ENCODE results near the gene KRTAP22-2. TPM values are rescaled to one million over a fixed set of nuclear protein-coding genes. Genes with fewer than 3 reads are reported as not detected.

Gene KRTAP22-2
- total RNA-seq, 6 donors from 2014 or later = not detected

DNA sequence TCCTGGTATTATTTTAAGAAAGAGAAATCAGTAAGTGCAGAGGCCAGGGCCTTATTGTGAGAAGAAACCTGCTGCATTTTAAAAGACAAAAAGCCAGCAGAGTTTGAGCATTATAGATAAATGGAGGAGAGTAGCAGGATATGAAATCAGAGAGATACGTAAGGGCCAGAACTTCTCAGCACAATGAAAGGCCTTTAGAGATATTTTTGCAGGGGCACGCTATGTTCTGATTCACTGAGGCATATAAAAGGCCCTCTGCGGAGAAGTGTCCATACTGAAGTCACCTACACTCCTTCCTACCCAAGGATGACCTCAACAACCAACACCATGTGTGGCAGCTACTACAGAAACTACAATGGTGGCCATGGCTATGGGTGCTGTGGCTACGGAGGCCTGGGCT is 1.9 kb upstream of the KRTAP22-2 start, which contains the start of gene KRTAP6-3:
Gene KRTAP6-3 (plus strand): TSS at position 301 of the 400 bp plus-strand sequence. CDS start 6 bp downstream, at position 307.
- no peaks in the 10 kb centered on the region for H3K4me1 ChIP-seq
- no peaks in the 10 kb centered on the region for H3K9me3 ChIP-seq
- TF ChIP-seq POLR2AphosphoS5 (IDR thresholded peaks at IDR 0.05) (no peak), POLR2A (IDR thresholded peaks at IDR 0.05) (no peak), EP300 (IDR thresholded peaks at IDR 0.05) (no peak)
- TF ChIP-seq, protein P1, sequence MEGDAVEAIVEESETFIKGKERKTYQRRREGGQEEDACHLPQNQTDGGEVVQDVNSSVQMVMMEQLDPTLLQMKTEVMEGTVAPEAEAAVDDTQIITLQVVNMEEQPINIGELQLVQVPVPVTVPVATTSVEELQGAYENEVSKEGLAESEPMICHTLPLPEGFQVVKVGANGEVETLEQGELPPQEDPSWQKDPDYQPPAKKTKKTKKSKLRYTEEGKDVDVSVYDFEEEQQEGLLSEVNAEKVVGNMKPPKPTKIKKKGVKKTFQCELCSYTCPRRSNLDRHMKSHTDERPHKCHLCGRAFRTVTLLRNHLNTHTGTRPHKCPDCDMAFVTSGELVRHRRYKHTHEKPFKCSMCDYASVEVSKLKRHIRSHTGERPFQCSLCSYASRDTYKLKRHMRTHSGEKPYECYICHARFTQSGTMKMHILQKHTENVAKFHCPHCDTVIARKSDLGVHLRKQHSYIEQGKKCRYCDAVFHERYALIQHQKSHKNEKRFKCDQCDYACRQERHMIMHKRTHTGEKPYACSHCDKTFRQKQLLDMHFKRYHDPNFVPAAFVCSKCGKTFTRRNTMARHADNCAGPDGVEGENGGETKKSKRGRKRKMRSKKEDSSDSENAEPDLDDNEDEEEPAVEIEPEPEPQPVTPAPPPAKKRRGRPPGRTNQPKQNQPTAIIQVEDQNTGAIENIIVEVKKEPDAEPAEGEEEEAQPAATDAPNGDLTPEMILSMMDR (IDR thresholded peaks at IDR 0.05) = no peak
- WGBS, 2 donors = 92 to 93% methylated on average over 3 to 4 of the region's 4 CpGs
- H3K36me3 ChIP-seq = no peaks in the 10 kb centered on the region
- ATAC-seq (ENCODE audit: low FRiP score in 2 of 2) (peak; percentile 12 to 37), DNase-seq (no peak)
- no peaks in the 10 kb centered on the region for H3K27me3 ChIP-seq
- no peak within 1 kb of the TSS for H3K27ac ChIP-seq
- H3K4me3 ChIP-seq = no peak within 1 kb of the TSS

DNA sequence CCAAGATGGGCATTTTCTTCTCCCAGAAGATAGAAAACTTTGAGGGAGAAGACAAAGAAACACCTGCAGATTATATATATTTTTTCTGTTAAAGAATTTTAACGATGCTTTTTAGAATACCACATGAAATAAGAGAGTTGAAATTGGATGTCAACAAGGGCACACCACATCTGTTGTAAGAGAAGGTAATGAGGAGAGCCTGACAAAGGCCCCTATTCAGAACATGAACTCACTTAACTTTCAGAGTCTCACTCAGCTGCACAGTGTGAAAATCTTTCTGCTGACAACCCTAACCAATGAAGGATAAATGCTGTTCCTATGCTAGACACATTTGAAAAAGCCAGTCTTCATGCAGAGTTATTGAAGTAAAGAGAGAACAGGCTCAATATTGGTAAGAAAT is 7.3 kb downstream of the KRTAP22-2 start:
- WGBS, 2 donors = 82 to 86% methylated on average over 1 of the region's 1 CpG
- Histone ChIP-seq H3K27me3 (no peaks in the 10 kb centered on the region), H3K4me3 (no peak overlapping the region), H3K4me1 (no peaks in the 10 kb centered on the region), H3K36me3 (no peaks in the 10 kb centered on the region), H3K27ac (no peak overlapping the region), H3K9me3 (no peaks in the 10 kb centered on the region)
- TF ChIP-seq, protein P1 (IDR thresholded peaks at IDR 0.05) = no peak
- TF ChIP-seq POLR2A (IDR thresholded peaks at IDR 0.05) (no peak), EP300 (IDR thresholded peaks at IDR 0.05) (no peak), POLR2AphosphoS5 (IDR thresholded peaks at IDR 0.05) (no peak)
- no peak for DNase-seq
- no peak for ATAC-seq (ENCODE audit: low FRiP score in 2 of 2)

DNA sequence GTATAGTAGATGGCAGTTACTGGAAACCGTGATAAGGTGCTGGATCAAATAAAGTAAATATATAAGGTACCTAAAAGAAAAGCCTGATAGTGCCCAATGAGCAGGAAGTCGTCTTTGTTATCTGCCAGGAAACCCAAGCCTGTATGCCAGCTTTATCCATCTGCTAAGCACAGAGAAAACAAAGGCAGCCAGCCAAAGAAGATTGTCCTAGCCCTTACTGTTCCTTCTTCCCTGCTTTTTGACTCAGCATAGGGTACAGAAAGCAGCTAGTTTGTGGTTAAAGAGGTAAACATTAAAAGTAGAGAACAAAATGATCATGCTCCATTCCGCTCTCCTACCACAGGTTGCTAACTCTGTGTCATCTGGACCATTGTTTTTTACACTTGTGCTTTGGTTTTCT is 10.1 kb downstream of the KRTAP22-2 start:
- ATAC-seq (ENCODE audit: low FRiP score in 2 of 2) (no peak), DNase-seq (no peak)
- TF ChIP-seq EP300 (IDR thresholded peaks at IDR 0.05) = no peak
- TF ChIP-seq, protein P1 (IDR thresholded peaks at IDR 0.05) = no peak
- no peak for TF ChIP-seq POLR2AphosphoS5 (IDR thresholded peaks at IDR 0.05)
- no peak for TF ChIP-seq POLR2A (IDR thresholded peaks at IDR 0.05)
- no peaks in the 10 kb centered on the region for H3K36me3 ChIP-seq
- no peaks in the 10 kb centered on the region for H3K4me1 ChIP-seq
- WGBS, 2 donors = 44 to 49% methylated on average over 3 of the region's 3 CpGs
- H3K27me3 ChIP-seq = no peaks in the 10 kb centered on the region
- no peak overlapping the region for H3K27ac ChIP-seq
- no peak overlapping the region for H3K4me3 ChIP-seq
- H3K9me3 ChIP-seq = no peaks in the 10 kb centered on the region

GRCh38 chr21:30579346-30579745 is 10.9 kb downstream of the KRTAP22-2 start:
- Histone ChIP-seq H3K4me1 (no peaks in the 10 kb centered on the region), H3K27ac (no peak overlapping the region), H3K36me3 (no peaks in the 10 kb centered on the region), H3K27me3 (no peaks in the 10 kb centered on the region), H3K4me3 (no peak overlapping the region), H3K9me3 (no peaks in the 10 kb centered on the region)
- WGBS, 2 donors = 54 to 64% methylated on average over 1 of the region's 1 CpG
- ATAC-seq (ENCODE audit: low FRiP score in 2 of 2) (no peak), DNase-seq (no peak)
- no peak for TF ChIP-seq POLR2A (IDR thresholded peaks at IDR 0.05)
- TF ChIP-seq POLR2AphosphoS5 (IDR thresholded peaks at IDR 0.05) = no peak
- TF ChIP-seq EP300 (IDR thresholded peaks at IDR 0.05) = no peak
- TF ChIP-seq, protein P1 (IDR thresholded peaks at IDR 0.05) = no peak

GRCh38 chr21:30577766-30578165 is 12.4 kb downstream of the KRTAP22-2 start:
- ATAC-seq (ENCODE audit: low FRiP score in 2 of 2) = no peak
- no peaks in the 10 kb centered on the region for H3K9me3 ChIP-seq
- no peak overlapping the region for H3K4me3 ChIP-seq
- no peak for DNase-seq
- H3K27ac ChIP-seq = no peak overlapping the region
- H3K4me1 ChIP-seq = no peaks in the 10 kb centered on the region
- TF ChIP-seq, protein P1 (IDR thresholded peaks at IDR 0.05) = no peak
- H3K27me3 ChIP-seq = no peaks in the 10 kb centered on the region
- no peaks in the 10 kb centered on the region for H3K36me3 ChIP-seq

All from upper lobe of left lung (tissue), 6 donors.